Upper lobe of left lung (tissue), 4 donors: Measurements from ENCODE around the gene DLG2.

Experiments
- CTCF ChIP-seq, 6 experiments: fragments of 450-650 bp in 4 of 6; fragments of 200-600 bp in 2 of 6; sonication (generic) in 2 of 6; IDR thresholded peaks; one replicate each; pipeline ENCODE4 v1.5.1; 2016 to 2019; ENCODE audit warnings: antibody characterized with exemption in 6 of 6
- POLR2A ChIP-seq, 4 donors: fragments of 450-650 bp; IDR thresholded peaks; one replicate each; pipeline ENCODE4 v1.5.1; 2016 to 2017; ENCODE audit warnings: antibody characterized with exemption in 4 of 4, mild to moderate bottlenecking in 2 of 4
- POLR2AphosphoS5 ChIP-seq, 2 donors: sonication (generic); formaldehyde crosslinking; IDR thresholded peaks; one replicate each; pipeline ENCODE4 v1.5.1; 2017; ENCODE audit warnings: antibody characterized with exemption in 2 of 2

GRCh38 chr11:85525686-85526085, 101.5 kb downstream of the DLG2 start:
- TF ChIP-seq CTCF (IDR thresholded peaks at IDR 0.05) (no peak), POLR2A (IDR thresholded peaks at IDR 0.05) (no peak), POLR2AphosphoS5 (IDR thresholded peaks at IDR 0.05) (no peak)
